ENCODE data around the gene MBTPS1. TPM values are rescaled to one million over a fixed set of nuclear protein-coding genes. Genes with fewer than 3 reads are reported as not detected.

Gene MBTPS1
- total and polyA plus RNA-seq, 9 of the 15 experiments (the other 6 are each of a cell fraction or from before 2014, with no cell fraction given) = 2.8 to 57.6 (median 43.8) TPM

DNA sequence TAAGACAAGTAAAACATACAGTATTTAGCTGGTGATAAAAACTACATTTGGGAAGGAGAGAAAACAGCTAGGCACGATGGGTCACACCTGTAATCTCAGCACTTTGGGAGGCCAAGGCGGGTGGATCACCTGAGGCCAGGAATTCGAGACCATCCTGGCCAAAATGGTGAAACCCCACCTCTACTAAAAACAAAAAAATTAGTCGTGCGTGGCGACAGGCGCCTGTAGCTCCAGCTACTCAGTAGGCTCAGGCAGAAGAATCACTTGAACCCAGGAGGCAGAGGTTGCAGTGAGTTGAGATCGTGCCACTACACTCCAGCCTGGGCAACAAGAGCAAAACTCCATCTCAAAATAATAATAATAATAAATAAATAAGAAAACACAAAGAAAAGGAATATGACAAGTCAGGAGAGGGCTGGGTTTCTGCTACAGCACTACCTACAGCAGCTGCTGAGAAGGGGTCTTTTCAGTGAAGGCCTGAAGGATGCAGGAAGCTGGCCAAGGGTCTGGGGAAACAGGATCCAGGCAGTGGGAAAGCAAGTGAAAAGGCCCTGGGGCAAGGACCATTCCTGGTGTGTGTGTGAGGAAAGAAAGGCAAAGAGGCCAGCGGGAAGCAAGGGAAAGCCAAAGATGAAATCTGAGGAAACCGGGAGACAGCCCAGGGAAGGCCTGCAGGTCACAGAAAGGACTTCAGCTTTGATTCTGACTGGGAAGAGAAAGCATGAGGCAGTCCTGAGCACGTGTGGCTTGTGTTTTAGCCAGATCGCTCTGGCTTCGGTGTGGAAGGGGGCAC lies 10.6 kb downstream of the MBTPS1 start (continued):
- TF ChIP-seq, protein P1, sequence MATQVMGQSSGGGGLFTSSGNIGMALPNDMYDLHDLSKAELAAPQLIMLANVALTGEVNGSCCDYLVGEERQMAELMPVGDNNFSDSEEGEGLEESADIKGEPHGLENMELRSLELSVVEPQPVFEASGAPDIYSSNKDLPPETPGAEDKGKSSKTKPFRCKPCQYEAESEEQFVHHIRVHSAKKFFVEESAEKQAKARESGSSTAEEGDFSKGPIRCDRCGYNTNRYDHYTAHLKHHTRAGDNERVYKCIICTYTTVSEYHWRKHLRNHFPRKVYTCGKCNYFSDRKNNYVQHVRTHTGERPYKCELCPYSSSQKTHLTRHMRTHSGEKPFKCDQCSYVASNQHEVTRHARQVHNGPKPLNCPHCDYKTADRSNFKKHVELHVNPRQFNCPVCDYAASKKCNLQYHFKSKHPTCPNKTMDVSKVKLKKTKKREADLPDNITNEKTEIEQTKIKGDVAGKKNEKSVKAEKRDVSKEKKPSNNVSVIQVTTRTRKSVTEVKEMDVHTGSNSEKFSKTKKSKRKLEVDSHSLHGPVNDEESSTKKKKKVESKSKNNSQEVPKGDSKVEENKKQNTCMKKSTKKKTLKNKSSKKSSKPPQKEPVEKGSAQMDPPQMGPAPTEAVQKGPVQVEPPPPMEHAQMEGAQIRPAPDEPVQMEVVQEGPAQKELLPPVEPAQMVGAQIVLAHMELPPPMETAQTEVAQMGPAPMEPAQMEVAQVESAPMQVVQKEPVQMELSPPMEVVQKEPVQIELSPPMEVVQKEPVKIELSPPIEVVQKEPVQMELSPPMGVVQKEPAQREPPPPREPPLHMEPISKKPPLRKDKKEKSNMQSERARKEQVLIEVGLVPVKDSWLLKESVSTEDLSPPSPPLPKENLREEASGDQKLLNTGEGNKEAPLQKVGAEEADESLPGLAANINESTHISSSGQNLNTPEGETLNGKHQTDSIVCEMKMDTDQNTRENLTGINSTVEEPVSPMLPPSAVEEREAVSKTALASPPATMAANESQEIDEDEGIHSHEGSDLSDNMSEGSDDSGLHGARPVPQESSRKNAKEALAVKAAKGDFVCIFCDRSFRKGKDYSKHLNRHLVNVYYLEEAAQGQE (IDR thresholded peaks at IDR 0.05; ENCODE audit: borderline replicate concordance) = no peak
- TF ChIP-seq, protein P1 (CRISPR knock-in tag; IDR thresholded peaks at IDR 0.05; ENCODE audit: low read depth) = no peak
- TF ChIP-seq, protein P2, sequence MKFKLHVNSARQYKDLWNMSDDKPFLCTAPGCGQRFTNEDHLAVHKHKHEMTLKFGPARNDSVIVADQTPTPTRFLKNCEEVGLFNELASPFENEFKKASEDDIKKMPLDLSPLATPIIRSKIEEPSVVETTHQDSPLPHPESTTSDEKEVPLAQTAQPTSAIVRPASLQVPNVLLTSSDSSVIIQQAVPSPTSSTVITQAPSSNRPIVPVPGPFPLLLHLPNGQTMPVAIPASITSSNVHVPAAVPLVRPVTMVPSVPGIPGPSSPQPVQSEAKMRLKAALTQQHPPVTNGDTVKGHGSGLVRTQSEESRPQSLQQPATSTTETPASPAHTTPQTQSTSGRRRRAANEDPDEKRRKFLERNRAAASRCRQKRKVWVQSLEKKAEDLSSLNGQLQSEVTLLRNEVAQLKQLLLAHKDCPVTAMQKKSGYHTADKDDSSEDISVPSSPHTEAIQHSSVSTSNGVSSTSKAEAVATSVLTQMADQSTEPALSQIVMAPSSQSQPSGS (CRISPR knock-in tag; IDR thresholded peaks at IDR 0.05) = no peak
- TF ChIP-seq IRF2 (CRISPR knock-in tag; IDR thresholded peaks at IDR 0.05) (no peak), GTF2F1 (IDR thresholded peaks at IDR 0.05; ENCODE audit: low read depth, low read length) (no peak), RHOXF2B (CRISPR knock-in tag; conservative IDR thresholded peaks at IDR 0.05) (no peak), SRF (CRISPR knock-in tag; IDR thresholded peaks at IDR 0.05) (no peak), PTBP1 (IDR thresholded peaks at IDR 0.05; ENCODE audit: low read depth, low read length) (no peak), EHMT2 (IDR thresholded peaks at IDR 0.05) (no peak), PCBP1 (IDR thresholded peaks at IDR 0.05; ENCODE audit: low read depth, low read length, poor library complexity, severe bottlenecking) (no peak), MCM5 (IDR thresholded peaks at IDR 0.05; ENCODE audit: low read depth) (no peak)
- TF ChIP-seq, protein P3, sequence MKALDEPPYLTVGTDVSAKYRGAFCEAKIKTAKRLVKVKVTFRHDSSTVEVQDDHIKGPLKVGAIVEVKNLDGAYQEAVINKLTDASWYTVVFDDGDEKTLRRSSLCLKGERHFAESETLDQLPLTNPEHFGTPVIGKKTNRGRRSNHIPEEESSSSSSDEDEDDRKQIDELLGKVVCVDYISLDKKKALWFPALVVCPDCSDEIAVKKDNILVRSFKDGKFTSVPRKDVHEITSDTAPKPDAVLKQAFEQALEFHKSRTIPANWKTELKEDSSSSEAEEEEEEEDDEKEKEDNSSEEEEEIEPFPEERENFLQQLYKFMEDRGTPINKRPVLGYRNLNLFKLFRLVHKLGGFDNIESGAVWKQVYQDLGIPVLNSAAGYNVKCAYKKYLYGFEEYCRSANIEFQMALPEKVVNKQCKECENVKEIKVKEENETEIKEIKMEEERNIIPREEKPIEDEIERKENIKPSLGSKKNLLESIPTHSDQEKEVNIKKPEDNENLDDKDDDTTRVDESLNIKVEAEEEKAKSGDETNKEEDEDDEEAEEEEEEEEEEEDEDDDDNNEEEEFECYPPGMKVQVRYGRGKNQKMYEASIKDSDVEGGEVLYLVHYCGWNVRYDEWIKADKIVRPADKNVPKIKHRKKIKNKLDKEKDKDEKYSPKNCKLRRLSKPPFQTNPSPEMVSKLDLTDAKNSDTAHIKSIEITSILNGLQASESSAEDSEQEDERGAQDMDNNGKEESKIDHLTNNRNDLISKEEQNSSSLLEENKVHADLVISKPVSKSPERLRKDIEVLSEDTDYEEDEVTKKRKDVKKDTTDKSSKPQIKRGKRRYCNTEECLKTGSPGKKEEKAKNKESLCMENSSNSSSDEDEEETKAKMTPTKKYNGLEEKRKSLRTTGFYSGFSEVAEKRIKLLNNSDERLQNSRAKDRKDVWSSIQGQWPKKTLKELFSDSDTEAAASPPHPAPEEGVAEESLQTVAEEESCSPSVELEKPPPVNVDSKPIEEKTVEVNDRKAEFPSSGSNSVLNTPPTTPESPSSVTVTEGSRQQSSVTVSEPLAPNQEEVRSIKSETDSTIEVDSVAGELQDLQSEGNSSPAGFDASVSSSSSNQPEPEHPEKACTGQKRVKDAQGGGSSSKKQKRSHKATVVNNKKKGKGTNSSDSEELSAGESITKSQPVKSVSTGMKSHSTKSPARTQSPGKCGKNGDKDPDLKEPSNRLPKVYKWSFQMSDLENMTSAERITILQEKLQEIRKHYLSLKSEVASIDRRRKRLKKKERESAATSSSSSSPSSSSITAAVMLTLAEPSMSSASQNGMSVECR (CRISPR knock-in tag; IDR thresholded peaks at IDR 0.05) = no peak
- TF ChIP-seq, protein P4, sequence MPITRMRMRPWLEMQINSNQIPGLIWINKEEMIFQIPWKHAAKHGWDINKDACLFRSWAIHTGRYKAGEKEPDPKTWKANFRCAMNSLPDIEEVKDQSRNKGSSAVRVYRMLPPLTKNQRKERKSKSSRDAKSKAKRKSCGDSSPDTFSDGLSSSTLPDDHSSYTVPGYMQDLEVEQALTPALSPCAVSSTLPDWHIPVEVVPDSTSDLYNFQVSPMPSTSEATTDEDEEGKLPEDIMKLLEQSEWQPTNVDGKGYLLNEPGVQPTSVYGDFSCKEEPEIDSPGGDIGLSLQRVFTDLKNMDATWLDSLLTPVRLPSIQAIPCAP (CRISPR knock-in tag; IDR thresholded peaks at IDR 0.05; ENCODE audit: borderline replicate concordance) = no peak
